ENCODE data around the gene SLC26A11.
"Not testable (repeated sequence)": the region's sequence is repeated elsewhere in the genome, so short reads cannot be mapped to it uniquely, and the experiment has no call there.

The SLC26A11 gene

GRCh38 chr17:80187515-80187941, 32.7 kb upstream of the SLC26A11 start:
- no peak for TF ChIP-seq POLR2A (IDR thresholded peaks at IDR 0.05; ENCODE audit: low read depth, low read length)
- FAIRE-seq (no peak), DNase-seq (ENCODE audit: insufficient read length, low spot score) (no peak)

DNA sequence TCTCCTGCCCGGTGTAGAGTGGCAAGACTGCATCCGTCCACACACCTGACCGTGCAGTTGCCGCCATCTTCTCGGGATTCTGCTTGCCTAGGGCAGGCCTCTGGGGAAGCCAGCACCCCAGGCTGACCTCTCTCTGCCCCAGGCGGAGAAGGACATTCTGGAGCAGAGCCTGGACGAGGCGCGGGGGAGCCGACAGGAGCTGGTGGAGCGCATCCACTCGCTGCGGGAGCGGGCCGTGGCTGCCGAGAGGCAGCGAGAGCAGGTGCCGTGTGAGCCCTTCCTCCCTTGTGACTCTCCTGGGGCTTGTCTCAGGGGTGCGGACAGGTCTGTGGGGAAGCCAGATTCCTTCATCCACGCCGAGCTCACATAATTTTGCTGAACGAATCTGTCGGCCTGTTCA, 30.6 kb upstream of the SLC26A11 start:
- no peak for FAIRE-seq
- no peak for DNase-seq (ENCODE audit: insufficient read length, low spot score)
- TF ChIP-seq POLR2A (IDR thresholded peaks at IDR 0.05; ENCODE audit: low read depth, low read length): no peak

GRCh38 chr17:80190716-80191115, 29.5 kb upstream of the SLC26A11 start:
- FAIRE-seq: no peak
- DNase-seq (ENCODE audit: insufficient read length, low spot score): no peak
- TF ChIP-seq POLR2A (IDR thresholded peaks at IDR 0.05; ENCODE audit: low read depth, low read length): no peak

- DNase-seq (ENCODE audit: insufficient read length, low spot score): no peak
- TF ChIP-seq POLR2A (IDR thresholded peaks at IDR 0.05; ENCODE audit: low read depth, low read length): no peak
- FAIRE-seq: no peak
Observed at GRCh38 chr17:80191192-80191591, 29.0 kb upstream of the SLC26A11 start.

DNA sequence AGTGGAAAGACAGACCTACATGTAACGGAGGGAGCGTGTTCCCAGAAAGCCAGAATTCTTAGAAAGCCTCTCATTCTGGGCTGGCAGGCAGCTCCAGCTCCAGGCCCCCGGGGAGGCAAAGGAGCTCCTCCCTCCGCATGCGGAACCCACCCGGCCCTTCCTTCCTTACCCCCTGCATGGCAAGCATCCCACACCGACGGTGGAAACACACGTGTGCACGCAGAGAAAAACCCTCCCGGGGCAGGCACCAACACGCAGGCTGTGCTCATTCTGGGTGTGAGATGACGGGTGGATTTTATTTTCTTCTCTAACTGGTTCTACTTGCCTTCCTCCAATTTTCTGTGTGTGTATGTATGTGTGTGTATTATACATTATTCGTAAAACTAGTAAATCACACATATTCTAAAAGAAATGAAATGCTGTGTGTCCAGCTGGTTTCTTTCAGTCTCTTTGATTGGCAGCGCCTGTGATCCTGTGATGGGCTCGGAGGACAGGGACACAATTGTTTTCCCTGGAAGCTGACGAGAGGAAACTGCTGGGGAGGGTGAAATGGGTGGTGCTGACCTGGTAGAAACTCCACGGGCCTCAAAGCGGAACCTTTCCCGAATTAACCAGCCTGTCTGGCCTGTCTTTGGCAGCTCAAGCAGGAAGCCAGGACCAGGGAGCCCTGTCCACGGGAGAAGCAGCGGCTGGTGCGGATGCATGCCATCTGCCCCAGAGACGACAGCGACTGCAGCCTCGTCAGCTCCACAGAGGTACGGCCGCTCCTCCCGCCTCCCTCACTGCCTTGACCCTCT, 28.2 kb upstream of the SLC26A11 start:
- FAIRE-seq (no peak), DNase-seq (ENCODE audit: insufficient read length, low spot score) (no peak)
- TF ChIP-seq POLR2A (IDR thresholded peaks at IDR 0.05; ENCODE audit: low read depth, low read length): no peak

DNA sequence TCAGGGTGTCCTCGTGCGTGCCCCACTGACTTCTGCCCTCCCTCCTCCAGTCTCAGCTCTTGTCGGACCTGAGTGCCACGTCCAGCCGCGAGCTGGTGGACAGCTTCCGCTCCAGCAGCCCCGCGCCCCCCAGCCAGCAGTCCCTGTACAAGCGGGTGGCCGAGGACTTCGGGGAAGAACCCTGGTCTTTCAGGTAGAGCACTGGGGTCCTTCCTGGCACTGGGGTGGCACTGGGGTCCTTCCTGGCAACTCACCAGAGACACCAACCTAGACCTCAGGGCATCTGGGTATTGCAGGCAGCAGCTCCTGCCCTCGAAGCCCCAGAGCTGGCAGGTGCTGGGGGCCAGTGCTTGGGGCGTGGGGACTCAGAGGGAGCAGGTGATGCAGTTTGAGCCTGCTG, 25.1 kb upstream of the SLC26A11 start:
- TF ChIP-seq POLR2A (IDR thresholded peaks at IDR 0.05; ENCODE audit: low read depth, low read length): no peak
- no peak for FAIRE-seq
- no peak for DNase-seq (ENCODE audit: insufficient read length, low spot score)

DNA sequence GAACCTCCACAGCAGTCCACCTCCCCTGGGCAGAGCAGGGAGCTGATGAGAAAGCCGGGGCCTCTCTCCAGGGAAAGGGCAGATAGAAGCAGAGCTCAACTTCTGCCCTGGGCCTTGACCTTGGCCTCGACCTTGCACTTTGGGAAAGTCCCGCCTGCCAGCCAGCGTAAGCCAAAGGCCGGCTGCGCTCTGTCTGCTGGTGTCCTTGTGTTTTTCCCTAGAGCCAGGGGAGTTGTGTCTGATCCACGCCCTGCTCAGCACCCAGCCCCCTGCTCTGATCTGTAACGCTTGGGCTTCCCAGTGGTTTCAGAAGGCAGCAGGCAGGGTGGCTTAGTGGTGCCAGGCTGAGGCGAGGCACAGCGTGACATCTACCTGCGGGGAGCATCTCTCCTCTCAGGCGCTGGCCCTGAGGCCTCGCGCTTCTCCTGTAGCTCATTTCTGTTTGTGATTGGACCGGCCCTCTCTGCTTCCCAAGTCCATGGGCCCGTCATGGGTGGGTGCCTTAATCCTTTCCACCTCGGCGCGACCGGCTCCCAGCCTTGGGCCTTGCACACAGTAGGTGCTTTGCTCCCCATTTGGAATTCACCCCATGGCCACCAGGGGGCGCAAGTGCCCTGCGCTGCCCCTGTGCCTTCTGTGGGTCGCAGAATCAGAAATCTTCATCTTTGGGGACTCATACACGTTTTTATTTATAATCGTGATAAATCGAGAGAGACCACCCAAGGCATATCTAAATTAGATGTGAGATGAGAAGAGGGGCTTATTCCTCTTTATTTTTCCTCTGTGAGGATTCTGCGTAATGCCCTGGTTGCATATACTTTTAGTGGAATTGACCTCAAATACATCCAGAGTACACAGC, 24.3 kb upstream of the SLC26A11 start:
- DNase-seq (ENCODE audit: insufficient read length, low spot score) (peak; percentile 27), FAIRE-seq (no peak)
- TF ChIP-seq POLR2A (IDR thresholded peaks at IDR 0.05; ENCODE audit: low read depth, low read length): no peak

DNA sequence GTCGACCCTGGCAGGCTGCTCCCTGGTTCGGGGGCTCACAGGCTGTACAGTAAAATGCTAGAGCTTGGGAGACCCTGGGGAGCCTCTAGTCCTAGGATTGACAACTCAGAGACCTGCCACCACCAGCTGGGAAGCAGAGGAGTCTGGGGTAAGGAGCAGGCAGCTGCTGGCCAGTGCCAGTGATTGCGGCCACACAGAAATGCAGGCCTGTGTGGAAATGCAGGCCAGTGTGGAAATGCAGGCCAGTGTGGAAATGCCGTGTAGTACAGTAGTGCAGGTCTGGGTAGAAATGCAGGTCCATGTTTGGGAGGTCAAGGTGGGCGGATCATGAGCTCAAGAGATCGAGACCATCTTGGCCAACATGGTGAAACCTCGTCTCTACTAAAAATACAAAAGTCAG, 23.6 kb upstream of the SLC26A11 start:
- no peak for TF ChIP-seq POLR2A (IDR thresholded peaks at IDR 0.05; ENCODE audit: low read depth, low read length)
- FAIRE-seq: no peak
- no peak for DNase-seq (ENCODE audit: insufficient read length, low spot score)

GRCh38 chr17:80198144-80198661, 22.0 kb upstream of the SLC26A11 start:
- DNase-seq (ENCODE audit: insufficient read length, low spot score): no peak
- TF ChIP-seq POLR2A (IDR thresholded peaks at IDR 0.05; ENCODE audit: low read depth, low read length): no peak
- FAIRE-seq: no peak

GRCh38 chr17:80199295-80199694, 20.9 kb upstream of the SLC26A11 start:
- FAIRE-seq; DNase-seq (ENCODE audit: insufficient read length, low spot score): not testable (repeated sequence)

GRCh38 chr17:80201446-80201845, 18.8 kb upstream of the SLC26A11 start:
- FAIRE-seq (no peak), DNase-seq (ENCODE audit: insufficient read length, low spot score) (no peak)
- no peak for TF ChIP-seq POLR2A (IDR thresholded peaks at IDR 0.05; ENCODE audit: low read depth, low read length)

DNA sequence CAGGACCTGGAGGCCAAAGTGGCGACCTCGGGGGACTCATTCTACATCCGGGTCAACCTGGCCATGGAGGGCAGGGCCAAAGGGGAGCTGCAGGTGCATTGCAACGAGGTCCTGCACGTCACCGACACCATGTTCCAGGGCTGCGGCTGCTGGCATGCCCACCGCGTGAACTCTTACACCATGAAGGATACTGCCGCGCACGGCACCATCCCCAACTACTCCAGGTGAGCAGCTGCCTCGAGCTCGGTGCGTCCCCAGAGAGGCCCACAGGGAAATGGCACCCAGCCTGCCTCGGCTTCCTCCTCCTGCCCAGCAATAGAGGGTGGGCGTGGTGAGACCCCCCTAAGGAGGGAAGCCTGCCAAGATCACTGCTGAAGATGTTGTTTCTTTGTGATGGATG, 18.0 kb upstream of the SLC26A11 start:
- no peak for TF ChIP-seq POLR2A (IDR thresholded peaks at IDR 0.05; ENCODE audit: low read depth, low read length)
- DNase-seq (ENCODE audit: insufficient read length, low spot score) (no peak), FAIRE-seq (no peak)

- FAIRE-seq (no peak), DNase-seq (ENCODE audit: insufficient read length, low spot score) (no peak)
- TF ChIP-seq POLR2A (IDR thresholded peaks at IDR 0.05; ENCODE audit: low read depth, low read length): no peak
Observed at GRCh38 chr17:80203471-80203963, 16.7 kb upstream of the SLC26A11 start.

All from H54 (cell line).